Chondrocyte (in vitro differentiated cells): Measurements from ENCODE around the gene SLC37A3. TPM values are rescaled to one million over a fixed set of nuclear protein-coding genes. Genes with fewer than 3 reads are reported as not detected.
A peak's percentile ranks its signal among the peaks of the same experiment; 100 is the strongest.

Experiments used
- DNase-seq: peaks from one replicate; pipeline ENCODE4 v3.0.0; 2021; ENCODE audit warnings: mixed read lengths, low spot score
- H3K27ac Mint-ChIP-seq: one replicate; pipeline ENCODE4 v1.8.0; 2021; ENCODE audit warnings: mild to moderate bottlenecking, moderate library complexity, mixed read lengths; ENCODE audit not compliant: unreplicated experiment
- H3K27me3 Mint-ChIP-seq: 2 replicates; pipeline ENCODE4 v1.8.0; 2021; ENCODE audit warnings: low read depth, mixed read lengths
- H3K36me3 Mint-ChIP-seq: 2 replicates; pipeline ENCODE4 v1.8.0; 2021; ENCODE audit warnings: low read depth, mixed read lengths
- H3K4me1 Mint-ChIP-seq: 2 replicates; pipeline ENCODE4 v1.8.0; 2021; ENCODE audit warnings: low read depth, mild to moderate bottlenecking, mixed read lengths
- H3K4me3 Mint-ChIP-seq: one replicate; pipeline ENCODE4 v1.8.0; 2021; ENCODE audit warnings: mild to moderate bottlenecking, moderate library complexity, mixed read lengths; ENCODE audit not compliant: unreplicated experiment
- H3K9me3 Mint-ChIP-seq: 2 replicates; pipeline ENCODE4 v1.8.0; 2021; ENCODE audit warnings: low read depth, mixed read lengths
- total RNA-seq: library from RNA; stranded (reverse); gene quantifications from 3 replicates; pipeline ENCODE4 v1.2.1, GENCODE V29; 2021
- TF ChIP-seq, protein P1 (sequence below): fragments of 200-600 bp; sonication (generic); IDR thresholded peaks from 2 replicates; pipeline ENCODE4 v1.5.0; 2021; ENCODE audit warnings: antibody characterized with exemption, mild to moderate bottlenecking, moderate library complexity

The SLC37A3 gene
- total RNA-seq, 1 donor from 2014 or later: 68.1 TPM

DNA sequence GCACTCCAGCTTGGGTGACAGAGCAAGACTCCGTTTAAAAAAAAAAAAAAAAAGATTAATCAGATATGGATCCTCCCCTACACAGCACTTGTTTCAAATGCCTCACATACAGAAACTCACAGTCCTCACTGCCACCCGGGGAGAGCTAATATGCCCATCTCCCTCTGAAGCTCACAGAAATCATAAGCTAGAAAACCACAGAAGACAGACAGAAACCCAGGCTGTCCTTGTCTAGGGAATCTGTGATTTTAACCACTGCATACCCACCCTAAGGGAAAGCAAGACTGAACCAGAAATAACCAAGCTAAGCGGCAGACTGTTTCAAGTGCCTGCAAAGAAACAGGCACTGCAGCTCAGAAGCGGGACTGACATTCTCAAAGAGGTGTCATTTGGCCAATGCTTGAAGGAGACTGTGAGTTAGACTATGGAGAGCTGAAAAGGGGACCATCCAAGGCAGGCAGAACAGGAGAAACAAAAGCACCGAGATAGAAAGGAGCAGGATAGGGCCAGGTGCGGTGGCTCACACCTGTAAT is 37.6 kb downstream of the SLC37A3 start:
- DNase-seq: no peak
- no peaks in the 10 kb centered on the region for H3K9me3 Mint-ChIP-seq
- TF ChIP-seq, protein P1, sequence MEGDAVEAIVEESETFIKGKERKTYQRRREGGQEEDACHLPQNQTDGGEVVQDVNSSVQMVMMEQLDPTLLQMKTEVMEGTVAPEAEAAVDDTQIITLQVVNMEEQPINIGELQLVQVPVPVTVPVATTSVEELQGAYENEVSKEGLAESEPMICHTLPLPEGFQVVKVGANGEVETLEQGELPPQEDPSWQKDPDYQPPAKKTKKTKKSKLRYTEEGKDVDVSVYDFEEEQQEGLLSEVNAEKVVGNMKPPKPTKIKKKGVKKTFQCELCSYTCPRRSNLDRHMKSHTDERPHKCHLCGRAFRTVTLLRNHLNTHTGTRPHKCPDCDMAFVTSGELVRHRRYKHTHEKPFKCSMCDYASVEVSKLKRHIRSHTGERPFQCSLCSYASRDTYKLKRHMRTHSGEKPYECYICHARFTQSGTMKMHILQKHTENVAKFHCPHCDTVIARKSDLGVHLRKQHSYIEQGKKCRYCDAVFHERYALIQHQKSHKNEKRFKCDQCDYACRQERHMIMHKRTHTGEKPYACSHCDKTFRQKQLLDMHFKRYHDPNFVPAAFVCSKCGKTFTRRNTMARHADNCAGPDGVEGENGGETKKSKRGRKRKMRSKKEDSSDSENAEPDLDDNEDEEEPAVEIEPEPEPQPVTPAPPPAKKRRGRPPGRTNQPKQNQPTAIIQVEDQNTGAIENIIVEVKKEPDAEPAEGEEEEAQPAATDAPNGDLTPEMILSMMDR: no peak
- H3K4me3 Mint-ChIP-seq: no peak overlapping the region
- H3K27me3 Mint-ChIP-seq: no peaks in the 10 kb centered on the region
- H3K27ac Mint-ChIP-seq: peak overlapping the region; percentile 52
- H3K4me1 Mint-ChIP-seq: no peaks in the 10 kb centered on the region
- H3K36me3 Mint-ChIP-seq: peaks cover 29% of the 10 kb centered on the region

DNA sequence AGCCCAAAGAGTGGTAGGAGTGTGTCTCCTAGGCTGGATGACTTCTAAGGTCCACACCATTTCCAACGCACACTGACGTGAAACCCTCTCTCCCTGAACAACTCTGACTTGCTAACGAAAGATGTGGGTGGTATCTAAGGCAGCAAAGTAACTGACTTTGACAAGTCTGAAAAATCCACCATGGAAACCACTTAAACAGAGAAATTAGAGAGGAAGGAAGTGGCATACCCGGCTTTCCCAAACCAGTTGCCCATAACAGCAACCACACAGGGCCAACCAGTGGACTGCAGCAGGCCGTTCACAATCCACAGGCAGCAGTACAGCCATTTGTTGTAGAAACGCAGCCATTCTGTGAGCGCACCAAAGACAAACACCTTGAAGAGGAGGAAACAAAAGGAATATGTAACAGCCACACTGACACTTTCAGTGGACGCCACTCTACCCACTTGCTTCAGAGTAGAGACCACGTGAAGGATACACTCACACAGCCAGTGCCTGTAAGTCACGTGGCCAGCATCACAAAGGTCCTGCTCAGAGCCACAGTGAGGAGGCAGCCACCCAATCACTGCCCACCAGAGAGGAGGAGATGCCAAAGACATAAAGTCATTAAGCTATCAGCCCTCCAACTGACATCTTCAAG is 39.8 kb downstream of the SLC37A3 start:
- TF ChIP-seq, protein P1: no peak
- Mint-ChIP-seq H3K4me3 (no peak overlapping the region), H3K36me3 (peaks cover 31% of the 10 kb centered on the region), H3K4me1 (no peaks in the 10 kb centered on the region), H3K27me3 (no peaks in the 10 kb centered on the region), H3K9me3 (no peaks in the 10 kb centered on the region), H3K27ac (no peak overlapping the region)
- DNase-seq: no peak

DNA sequence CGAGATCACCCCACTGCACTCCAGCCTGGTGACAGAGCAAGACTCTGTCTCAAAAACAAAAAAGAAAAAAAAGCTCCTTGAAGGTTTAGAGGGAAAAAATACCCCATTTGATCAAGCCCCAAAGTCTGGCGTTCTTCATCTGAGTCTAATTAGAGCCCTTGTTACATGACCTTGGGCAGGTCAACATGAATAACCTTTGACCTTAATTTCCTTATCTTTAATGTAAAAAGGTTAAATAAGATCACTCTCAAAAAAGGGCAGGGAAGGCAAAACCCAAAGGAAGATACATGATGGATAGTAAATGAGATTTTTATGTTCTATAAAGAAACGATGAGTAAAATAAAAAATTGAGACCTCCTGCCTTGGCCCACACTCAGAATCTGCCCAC is 40.3 kb downstream of the SLC37A3 start:
- H3K27ac Mint-ChIP-seq: no peak overlapping the region
- DNase-seq: no peak
- H3K27me3 Mint-ChIP-seq: no peaks in the 10 kb centered on the region
- no peaks in the 10 kb centered on the region for H3K9me3 Mint-ChIP-seq
- peaks cover 34% of the 10 kb centered on the region for H3K36me3 Mint-ChIP-seq
- no peaks in the 10 kb centered on the region for H3K4me1 Mint-ChIP-seq
- TF ChIP-seq, protein P1: no peak
- no peak overlapping the region for H3K4me3 Mint-ChIP-seq

GRCh38 chr7:140350056-140350455 is 48.3 kb downstream of the SLC37A3 start:
- H3K27ac Mint-ChIP-seq: peak overlapping the region; percentile 43
- TF ChIP-seq, protein P1: no peak
- H3K4me3 Mint-ChIP-seq: no peak overlapping the region
- peaks cover 11% of the 10 kb centered on the region for H3K4me1 Mint-ChIP-seq
- DNase-seq: no peak
- peaks cover 28% of the 10 kb centered on the region for H3K36me3 Mint-ChIP-seq
- H3K27me3 Mint-ChIP-seq: no peaks in the 10 kb centered on the region
- H3K9me3 Mint-ChIP-seq: no peaks in the 10 kb centered on the region

GRCh38 chr7:140349144-140349771 is 49.1 kb downstream of the SLC37A3 start:
- Mint-ChIP-seq H3K9me3 (no peaks in the 10 kb centered on the region), H3K27ac (peak overlapping the region; percentile 85), H3K27me3 (no peaks in the 10 kb centered on the region), H3K36me3 (peaks cover 23% of the 10 kb centered on the region), H3K4me3 (peak overlapping the region; percentile 0), H3K4me1 (peaks cover 11% of the 10 kb centered on the region)
- DNase-seq: no peak
- TF ChIP-seq, protein P1: peak; percentile 12
